NCI-H128 (cell line): ENCODE measurements around the gene MFAP2.
A peak's percentile ranks its signal among the peaks of the same experiment; 100 is the strongest.
"Not testable (repeated sequence)": the region's sequence is repeated elsewhere in the genome, so short reads cannot be mapped to it uniquely, and the experiment has no call there.

ENCODE experiments used
- DNase-seq: peaks from one replicate; lab custom pipeline; 2025; ENCODE audit not compliant: unreplicated experiment; lab: John Stamatoyannopoulos, UW

MFAP2 gene

GRCh38 chr1:16931206-16931934, 49.0 kb downstream of the MFAP2 start:
- not testable (repeated sequence) for DNase-seq

- DNase-seq: not testable (repeated sequence)
These were observed 51.0 kb downstream of the MFAP2 start for GRCh38 chr1:16929146-16930041.

- no peak for DNase-seq
These were observed 52.5 kb downstream of the MFAP2 start for GRCh38 chr1:16927711-16928485.

- no peak for DNase-seq
These were observed 53.2 kb downstream of the MFAP2 start for GRCh38 chr1:16927256-16927655.

GRCh38 chr1:16926491-16927073, 53.8 kb downstream of the MFAP2 start:
- DNase-seq: peak; percentile 97

- no peak for DNase-seq
These were observed 54.6 kb downstream of the MFAP2 start for GRCh38 chr1:16925635-16926490.

- DNase-seq: no peak
These were observed 55.4 kb downstream of the MFAP2 start for GRCh38 chr1:16924919-16925477.
